Measurements from ENCODE around the gene SAMD4A. TPM values are rescaled to one million over a fixed set of nuclear protein-coding genes. Genes with fewer than 3 reads are reported as not detected.

Gene SAMD4A
- total and polyA plus RNA-seq, 7 experiments from 2014 or later, result 0.73 to 5.7 (median 1.7) TPM; not detected in 2

- H3K9me3 Mint-ChIP-seq, result peaks cover 0 to 1% (median 0%) of the 10 kb centered on the region in 11 donors
- H3K4me1 Mint-ChIP-seq, result peaks cover 0 to 8% (median 6%) of the 10 kb centered on the region in 7 donors
- Histone ChIP-seq H3K27me3 (ENCODE audit: control insufficient read depth in 2 of 2, insufficient read depth in 2 of 2, low read length in 2 of 2) (no peaks in the 10 kb centered on the region), H3K4me3 (ENCODE audit: low read length) (no peak overlapping the region), H3K27ac (ENCODE audit: low read depth, low read length) (no peak overlapping the region), H3K9me3 (ENCODE audit: control insufficient read depth in 2 of 3, low read length in 3 of 3) (no peaks in the 10 kb centered on the region), H3K4me1 (ENCODE audit: control insufficient read depth in 2 of 2, insufficient read depth in 2 of 2, low read length in 2 of 2) (no peaks in the 10 kb centered on the region), H3K36me3 (ENCODE audit: control insufficient read depth in 2 of 3, insufficient read depth in 3 of 3, low read length in 3 of 3) (no peaks in the 10 kb centered on the region)
- no peak overlapping the region for H3K27ac Mint-ChIP-seq
- H3K36me3 Mint-ChIP-seq, result peaks cover 0 to 4% (median 0%) of the 10 kb centered on the region in 5 donors
- CTCF ChIA-PET, result interaction anchor here (0.6 kb wide), 1 partner anchor 41 kb away, joined by 3 read pairs; no protein-coding TSS in a partner anchor
- intact Hi-C loops (cut with micrococcal nuclease), result no loop called here
- peaks cover 0 to 12% (median 4%) of the 10 kb centered on the region in 5 donors for H3K27me3 Mint-ChIP-seq
- ATAC-seq (no peak), DNase-seq (no peak)
- POLR2A ChIA-PET, result no interaction called here
- no peak overlapping the region for H3K4me3 Mint-ChIP-seq
Observed at GRCh38 chr14:54762296-54762695, 195.4 kb downstream of the SAMD4A start.

- Histone ChIP-seq H3K4me1 (ENCODE audit: control insufficient read depth in 2 of 2, insufficient read depth in 2 of 2, low read length in 2 of 2) (no peaks in the 10 kb centered on the region), H3K9me3 (ENCODE audit: control insufficient read depth in 2 of 3, low read length in 3 of 3) (no peaks in the 10 kb centered on the region), H3K27ac (ENCODE audit: low read depth, low read length) (no peak overlapping the region), H3K36me3 (ENCODE audit: control insufficient read depth in 2 of 3, insufficient read depth in 3 of 3, low read length in 3 of 3) (no peaks in the 10 kb centered on the region), H3K4me3 (ENCODE audit: low read length) (no peak overlapping the region), H3K27me3 (ENCODE audit: control insufficient read depth in 2 of 2, insufficient read depth in 2 of 2, low read length in 2 of 2) (no peaks in the 10 kb centered on the region)
- Mint-ChIP-seq H3K27ac (no peak overlapping the region), H3K4me1 (peaks cover 0 to 1% (median 0%) of the 10 kb centered on the region in 7 donors), H3K9me3 (peaks cover 0 to 1% (median 0%) of the 10 kb centered on the region in 11 donors), H3K36me3 (peaks cover 0 to 4% (median 0%) of the 10 kb centered on the region in 5 donors), H3K4me3 (no peak overlapping the region), H3K27me3 (peaks cover 0 to 12% (median 3%) of the 10 kb centered on the region in 5 donors)
- ATAC-seq (no peak), DNase-seq (no peak)
- ChIA-PET POLR2A (no interaction called here), CTCF (no interaction called here)
- intact Hi-C loops (cut with micrococcal nuclease), result no loop called here
Observed at GRCh38 chr14:54763761-54764160, 196.8 kb downstream of the SAMD4A start.

- DNase-seq (no peak), ATAC-seq (no peak)
- Histone ChIP-seq H3K36me3 (ENCODE audit: control insufficient read depth in 2 of 3, insufficient read depth in 3 of 3, low read length in 3 of 3) (no peaks in the 10 kb centered on the region), H3K4me1 (ENCODE audit: control insufficient read depth in 2 of 2, insufficient read depth in 2 of 2, low read length in 2 of 2) (no peaks in the 10 kb centered on the region), H3K4me3 (ENCODE audit: low read length) (no peak overlapping the region), H3K27me3 (ENCODE audit: control insufficient read depth in 2 of 2, insufficient read depth in 2 of 2, low read length in 2 of 2) (no peaks in the 10 kb centered on the region), H3K27ac (ENCODE audit: low read depth, low read length) (no peak overlapping the region), H3K9me3 (ENCODE audit: control insufficient read depth in 2 of 3, low read length in 3 of 3) (no peaks in the 10 kb centered on the region)
- Mint-ChIP-seq H3K36me3 (peaks cover 0 to 4% (median 0%) of the 10 kb centered on the region in 5 donors), H3K4me3 (no peak overlapping the region), H3K4me1 (peaks cover 0 to 1% (median 0%) of the 10 kb centered on the region in 7 donors), H3K27me3 (peaks cover 0 to 21% (median 10%) of the 10 kb centered on the region in 5 donors), H3K9me3 (peaks cover 0 to 1% (median 0%) of the 10 kb centered on the region in 11 donors), H3K27ac (no peak overlapping the region)
- intact Hi-C loops (cut with micrococcal nuclease), result no loop called here
- ChIA-PET CTCF (interaction anchor here (1.4 kb wide), 1 partner anchor 8 kb away, joined by 6 read pairs; no protein-coding TSS in a partner anchor), POLR2A (no interaction called here)
Observed at GRCh38 chr14:54766276-54767138, 199.6 kb downstream of the SAMD4A start.

- Histone ChIP-seq H3K4me3 (ENCODE audit: low read length) (no peak overlapping the region), H3K9me3 (ENCODE audit: control insufficient read depth in 2 of 3, low read length in 3 of 3) (no peaks in the 10 kb centered on the region), H3K27me3 (ENCODE audit: control insufficient read depth in 2 of 2, insufficient read depth in 2 of 2, low read length in 2 of 2) (no peaks in the 10 kb centered on the region), H3K27ac (ENCODE audit: low read depth, low read length) (no peak overlapping the region), H3K4me1 (ENCODE audit: control insufficient read depth in 2 of 2, insufficient read depth in 2 of 2, low read length in 2 of 2) (no peaks in the 10 kb centered on the region), H3K36me3 (ENCODE audit: control insufficient read depth in 2 of 3, insufficient read depth in 3 of 3, low read length in 3 of 3) (no peaks in the 10 kb centered on the region)
- no peak overlapping the region for H3K27ac Mint-ChIP-seq
- ChIA-PET POLR2A (no interaction called here), CTCF (no interaction called here)
- DNase-seq (no peak), ATAC-seq (no peak)
- no peak overlapping the region for H3K4me3 Mint-ChIP-seq
- H3K9me3 Mint-ChIP-seq, result no peaks in the 10 kb centered on the region
- H3K4me1 Mint-ChIP-seq, result peaks cover 0 to 2% (median 0%) of the 10 kb centered on the region in 7 donors
- peaks cover 0 to 21% (median 10%) of the 10 kb centered on the region in 5 donors for H3K27me3 Mint-ChIP-seq
- intact Hi-C loops (cut with micrococcal nuclease), result no loop called here
- H3K36me3 Mint-ChIP-seq, result peaks cover 0 to 4% (median 0%) of the 10 kb centered on the region in 5 donors
Observed at GRCh38 chr14:54767139-54767431, 200.2 kb downstream of the SAMD4A start.

- Histone ChIP-seq H3K9me3 (ENCODE audit: control insufficient read depth in 2 of 3, low read length in 3 of 3) (no peaks in the 10 kb centered on the region), H3K4me3 (ENCODE audit: low read length) (no peak overlapping the region), H3K36me3 (ENCODE audit: control insufficient read depth in 2 of 3, insufficient read depth in 3 of 3, low read length in 3 of 3) (no peaks in the 10 kb centered on the region), H3K27me3 (ENCODE audit: control insufficient read depth in 2 of 2, insufficient read depth in 2 of 2, low read length in 2 of 2) (no peaks in the 10 kb centered on the region), H3K4me1 (ENCODE audit: control insufficient read depth in 2 of 2, insufficient read depth in 2 of 2, low read length in 2 of 2) (no peaks in the 10 kb centered on the region), H3K27ac (ENCODE audit: low read depth, low read length) (no peak overlapping the region)
- ATAC-seq (no peak), DNase-seq (no peak)
- H3K4me3 Mint-ChIP-seq, result no peak overlapping the region
- no peak overlapping the region for H3K27ac Mint-ChIP-seq
- H3K9me3 Mint-ChIP-seq, result no peaks in the 10 kb centered on the region
- intact Hi-C loops (cut with micrococcal nuclease), result no loop called here
- H3K36me3 Mint-ChIP-seq, result peaks cover 0 to 4% (median 0%) of the 10 kb centered on the region in 5 donors
- ChIA-PET CTCF (no interaction called here), POLR2A (no interaction called here)
- peaks cover 0 to 6% (median 1%) of the 10 kb centered on the region in 7 donors for H3K4me1 Mint-ChIP-seq
- peaks cover 0 to 21% (median 10%) of the 10 kb centered on the region in 5 donors for H3K27me3 Mint-ChIP-seq
Observed at GRCh38 chr14:54767450-54767849, 200.5 kb downstream of the SAMD4A start.

- no peak overlapping the region for H3K27ac ChIP-seq (ENCODE audit: low read depth, low read length)
- no peaks in the 10 kb centered on the region for H3K36me3 ChIP-seq (ENCODE audit: control insufficient read depth in 2 of 3, insufficient read depth in 3 of 3, low read length in 3 of 3)
- H3K27me3 ChIP-seq (ENCODE audit: control insufficient read depth in 2 of 2, insufficient read depth in 2 of 2, low read length in 2 of 2), result no peaks in the 10 kb centered on the region
- DNase-seq (no peak), ATAC-seq (no peak)
- CTCF ChIA-PET, result no interaction called here
- POLR2A ChIA-PET, result no interaction called here
- H3K4me1 ChIP-seq (ENCODE audit: control insufficient read depth in 2 of 2, insufficient read depth in 2 of 2, low read length in 2 of 2), result peaks cover 0 to 11% of the 10 kb centered on the region in 2 donors
- intact Hi-C loops (cut with micrococcal nuclease), result no loop called here
- no peaks in the 10 kb centered on the region for H3K9me3 ChIP-seq (ENCODE audit: control insufficient read depth in 2 of 3, low read length in 3 of 3)
- H3K4me3 ChIP-seq (ENCODE audit: low read length), result no peak overlapping the region
- H3K4me3 Mint-ChIP-seq, result no peak overlapping the region
- H3K27me3 Mint-ChIP-seq, result peaks cover 0 to 21% (median 12%) of the 10 kb centered on the region in 5 donors
- H3K9me3 Mint-ChIP-seq, result no peaks in the 10 kb centered on the region
- H3K27ac Mint-ChIP-seq, result no peak overlapping the region
- H3K36me3 Mint-ChIP-seq, result peaks cover 0 to 4% (median 0%) of the 10 kb centered on the region in 5 donors
- peaks cover 7 to 17% (median 11%) of the 10 kb centered on the region in 7 donors for H3K4me1 Mint-ChIP-seq
Observed at GRCh38 chr14:54768501-54769129, 201.7 kb downstream of the SAMD4A start.
